CD14-positive monocyte (primary cell): ENCODE measurements around the gene PDE9A. TPM values are rescaled to one million over a fixed set of nuclear protein-coding genes. Genes with fewer than 3 reads are reported as not detected.

Experiments used
- DNase-seq, 3 donors: peaks; one replicate each; pipeline ENCODE4 v3.0.0-alpha.2; 2011 to 2022
- H2AFZ ChIP-seq: 2 replicates; pipeline ENCODE4 v1.6.0; 2012; ENCODE audit warnings: mild to moderate bottlenecking, low read depth, low read length, inconsistent platforms; ENCODE audit not compliant: insufficient read depth, poor library complexity, severe bottlenecking
- H3K27ac ChIP-seq, 2 donors: 1 replicate in 1 of 2; 2 replicates in 1 of 2; pipeline ENCODE4 v1.5.1; 2012 to 2013; ENCODE audit warnings: low read length in 2 of 2, control low read depth in 1 of 2, inconsistent platforms in 1 of 2, low read depth in 1 of 2, mild to moderate bottlenecking in 1 of 2
- H3K27me3 ChIP-seq, 2 donors: one replicate each; pipeline versions ENCODE4 v1.6.0 to v1.6.1; 2011 to 2013; ENCODE audit warnings: low read length in 2 of 2; ENCODE audit not compliant: control insufficient read depth in 2 of 2, insufficient read depth in 2 of 2
- H3K36me3 ChIP-seq, 2 donors: replicated peaks in 1 of 2; 1 replicate in 1 of 2; 2 replicates in 1 of 2; pipeline versions ENCODE4 v1.5.1 to v1.6.1; 2012 to 2013; ENCODE audit warnings: low read length in 2 of 2, control low read depth in 1 of 2, inconsistent platforms in 1 of 2, mild to moderate bottlenecking in 1 of 2; ENCODE audit not compliant: insufficient read depth in 2 of 2, control insufficient read depth in 1 of 2
- H3K4me1 ChIP-seq, 2 donors: 1 replicate in 1 of 2; 2 replicates in 1 of 2; pipeline versions ENCODE4 v1.5.1 to v1.6.1; 2012 to 2013; ENCODE audit warnings: low read length in 2 of 2, control low read depth in 1 of 2, inconsistent platforms in 1 of 2, mild to moderate bottlenecking in 1 of 2, moderate library complexity in 1 of 2; ENCODE audit not compliant: insufficient read depth in 2 of 2, control insufficient read depth in 1 of 2
- H3K4me2 ChIP-seq: replicated peaks from 2 replicates; pipeline ENCODE3; 2012; ENCODE audit warnings: low read length, moderate library complexity, mild to moderate bottlenecking; ENCODE audit not compliant: poor library complexity, severe bottlenecking; ENCODE audit errors: extremely low read depth
- H3K4me3 ChIP-seq, 3 experiments: fragments of 200-600 bp in 1 of 3; sonication (generic) in 1 of 3; replicated peaks in 1 of 3; 1 replicate in 2 of 3; 2 replicates in 1 of 3; pipeline ENCODE4 v1.5.1; 2011 to 2013; ENCODE audit warnings: low read length in 3 of 3, mild to moderate bottlenecking in 3 of 3, control low read depth in 2 of 3, low read depth in 2 of 3, inconsistent platforms in 1 of 3, moderate library complexity in 1 of 3
- H3K79me2 ChIP-seq: 2 replicates; pipeline ENCODE4 v1.6.0; 2012; ENCODE audit warnings: mild to moderate bottlenecking, control low read depth, inconsistent platforms, low read length, moderate library complexity; ENCODE audit not compliant: insufficient read depth
- H3K9ac ChIP-seq: 2 replicates; pipeline ENCODE4 v1.6.0; 2017; ENCODE audit warnings: low read length, mild to moderate bottlenecking; ENCODE audit not compliant: insufficient read depth, poor library complexity, severe bottlenecking
- H3K9me3 ChIP-seq, 2 donors: replicated peaks in 1 of 2; 1 replicate in 1 of 2; 2 replicates in 1 of 2; pipeline versions ENCODE4 v1.5.1 to v1.6.1; 2012 to 2013; ENCODE audit warnings: low read length in 2 of 2, control low read depth in 1 of 2; ENCODE audit not compliant: control insufficient read depth in 1 of 2, insufficient read depth in 1 of 2
- H4K20me1 ChIP-seq: 2 replicates; pipeline ENCODE4 v1.6.0; 2012; ENCODE audit warnings: mild to moderate bottlenecking, low read length, control low read depth, moderate library complexity; ENCODE audit not compliant: insufficient read depth
- H3K27ac Mint-ChIP-seq, 7 donors: one replicate each; pipeline ENCODE4 v1.8.0; 2020; ENCODE audit warnings: mild to moderate bottlenecking in 7 of 7, mixed read lengths in 7 of 7, moderate library complexity in 6 of 7, inconsistent platforms in 2 of 7
- H3K27me3 Mint-ChIP-seq, 3 donors: one replicate each; pipeline ENCODE4 v1.8.0; 2021 to 2022; ENCODE audit warnings: low read depth in 3 of 3, mild to moderate bottlenecking in 3 of 3, mixed read lengths in 3 of 3, moderate library complexity in 3 of 3, inconsistent platforms in 1 of 3
- H3K36me3 Mint-ChIP-seq, 2 donors: one replicate each; pipeline ENCODE4 v1.8.0; 2020; ENCODE audit warnings: mixed read lengths in 2 of 2, inconsistent platforms in 1 of 2, mild to moderate bottlenecking in 1 of 2
- H3K4me1 Mint-ChIP-seq: one replicate; pipeline ENCODE4 v1.8.0; 2020; ENCODE audit warnings: mild to moderate bottlenecking, mixed read lengths
- H3K4me3 Mint-ChIP-seq, 2 donors: one replicate each; pipeline ENCODE4 v1.8.0; 2020; ENCODE audit warnings: mild to moderate bottlenecking in 2 of 2, mixed read lengths in 2 of 2, moderate library complexity in 1 of 2
- H3K9me3 Mint-ChIP-seq, 7 donors: one replicate each; pipeline ENCODE4 v1.8.0; 2020 to 2022; ENCODE audit warnings: mixed read lengths in 7 of 7, mild to moderate bottlenecking in 6 of 7, moderate library complexity in 6 of 7, inconsistent platforms in 2 of 7
- WGBS: methylation state at CpG from one replicate; pipeline ENCODE4 v1.1.5; 2013; ENCODE audit warnings: missing lambda C conversion rate; ENCODE audit not compliant: insufficient coverage; 5-methylcytosine and 5-hydroxymethylcytosine counted together
- intact Hi-C, 2 donors: fragments of 100-400 bp; cut with micrococcal nuclease; formaldehyde crosslinking; loops; one replicate each; pipeline versions ENCODE4 v1.15.0 to v1.15.1; 2023
- polyA plus RNA-seq, 3 donors: library from polyadenylated mRNA; depleted of rRNA in 1 of 3; unstranded in 2 of 3; stranded (reverse) in 1 of 3; fragments of 300-500 nt in 2 of 3; fragments of >200 nt in 1 of 3; fragmentation: Illumina TruSeq in 2 of 3; gene quantifications; 1 replicate in 2 of 3; 2 replicates in 1 of 3; pipeline ENCODE4 v1.2.3, GENCODE V29; 2012 to 2021
- TF ChIP-seq, protein P1 (sequence below): fragments of 200-600 bp; IDR thresholded peaks from one replicate; pipeline ENCODE4 v1.8.0; 2022; ENCODE audit warnings: antibody characterized with exemption, mild to moderate bottlenecking

Gene PDE9A
- polyA plus RNA-seq, 3 donors, result 0.05 to 0.52 TPM; not detected in 1

GRCh38 chr21:42678618-42679295 lies 25.3 kb downstream of the PDE9A start:
- H3K4me3 Mint-ChIP-seq, result peak overlapping the region in 1 of 2 donors; percentile 31
- Histone ChIP-seq H4K20me1 (no peaks in the 10 kb centered on the region), H3K79me2 (no peaks in the 10 kb centered on the region), H3K4me1 (no peaks in the 10 kb centered on the region), H3K36me3 (no peaks in the 10 kb centered on the region), H3K9ac (no peak overlapping the region), H3K4me3 (no peak overlapping the region), H3K9me3 (no peaks in the 10 kb centered on the region), H3K4me2 (no peak overlapping the region), H2AFZ (no peak overlapping the region), H3K27ac (no peak overlapping the region), H3K27me3 (peaks cover 0 to 2% of the 10 kb centered on the region in 2 donors)
- H3K4me1 Mint-ChIP-seq, result peaks cover 13% of the 10 kb centered on the region
- no peaks in the 10 kb centered on the region for H3K36me3 Mint-ChIP-seq
- H3K27me3 Mint-ChIP-seq, result peaks cover 22 to 33% (median 27%) of the 10 kb centered on the region in 3 donors
- no peak overlapping the region for H3K27ac Mint-ChIP-seq
- DNase-seq, result no peak
- peaks cover 0 to 3% (median 0%) of the 10 kb centered on the region in 7 donors for H3K9me3 Mint-ChIP-seq
- intact Hi-C loops, result no loop called here
- TF ChIP-seq, protein P1, sequence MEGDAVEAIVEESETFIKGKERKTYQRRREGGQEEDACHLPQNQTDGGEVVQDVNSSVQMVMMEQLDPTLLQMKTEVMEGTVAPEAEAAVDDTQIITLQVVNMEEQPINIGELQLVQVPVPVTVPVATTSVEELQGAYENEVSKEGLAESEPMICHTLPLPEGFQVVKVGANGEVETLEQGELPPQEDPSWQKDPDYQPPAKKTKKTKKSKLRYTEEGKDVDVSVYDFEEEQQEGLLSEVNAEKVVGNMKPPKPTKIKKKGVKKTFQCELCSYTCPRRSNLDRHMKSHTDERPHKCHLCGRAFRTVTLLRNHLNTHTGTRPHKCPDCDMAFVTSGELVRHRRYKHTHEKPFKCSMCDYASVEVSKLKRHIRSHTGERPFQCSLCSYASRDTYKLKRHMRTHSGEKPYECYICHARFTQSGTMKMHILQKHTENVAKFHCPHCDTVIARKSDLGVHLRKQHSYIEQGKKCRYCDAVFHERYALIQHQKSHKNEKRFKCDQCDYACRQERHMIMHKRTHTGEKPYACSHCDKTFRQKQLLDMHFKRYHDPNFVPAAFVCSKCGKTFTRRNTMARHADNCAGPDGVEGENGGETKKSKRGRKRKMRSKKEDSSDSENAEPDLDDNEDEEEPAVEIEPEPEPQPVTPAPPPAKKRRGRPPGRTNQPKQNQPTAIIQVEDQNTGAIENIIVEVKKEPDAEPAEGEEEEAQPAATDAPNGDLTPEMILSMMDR, result no peak
- WGBS, result 76% methylated on average over 22 of the region's 23 CpGs

DNA sequence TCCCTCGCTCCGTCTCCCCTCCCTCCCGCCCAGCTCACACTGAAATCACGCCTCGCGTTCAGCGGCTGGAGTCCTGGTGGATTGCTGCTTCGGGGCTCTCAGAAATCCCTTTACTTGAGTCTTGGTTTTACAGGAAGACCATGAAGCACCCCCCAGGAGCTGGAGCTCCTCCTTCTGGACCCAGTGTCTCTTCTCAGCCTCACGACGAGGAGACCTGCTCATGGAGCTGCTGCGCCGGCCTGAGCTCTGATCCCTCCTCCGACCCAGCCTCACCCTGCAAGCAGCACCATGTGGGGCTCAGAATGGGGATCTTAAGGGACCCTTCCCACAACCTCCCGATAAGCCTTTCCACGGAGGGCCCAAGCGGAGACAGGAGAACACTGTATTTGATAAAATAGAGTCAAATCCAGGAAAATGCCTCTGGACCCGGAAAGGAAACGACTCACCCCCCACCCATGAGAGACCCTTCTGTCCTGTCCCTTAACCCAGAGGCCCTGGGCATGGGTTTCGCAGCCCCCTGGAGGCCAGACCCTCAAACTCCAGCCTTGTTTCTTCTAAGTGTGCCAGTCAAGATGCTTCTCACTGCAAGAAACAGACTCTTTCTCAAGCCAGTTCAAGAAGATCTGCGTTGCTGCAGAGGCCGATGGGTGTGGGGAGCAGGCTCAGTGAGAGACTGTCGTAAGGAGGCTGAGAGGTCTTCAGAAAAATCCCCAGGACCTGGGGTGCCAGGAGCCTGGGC lies 26.1 kb downstream of the PDE9A start:
- Histone ChIP-seq H3K36me3 (no peaks in the 10 kb centered on the region), H3K27me3 (peaks cover 0 to 5% of the 10 kb centered on the region in 2 donors), H2AFZ (no peak overlapping the region), H3K9me3 (no peaks in the 10 kb centered on the region), H3K4me2 (no peak overlapping the region), H3K79me2 (no peaks in the 10 kb centered on the region), H3K4me1 (peaks cover 3 to 7% of the 10 kb centered on the region in 2 donors), H3K4me3 (no peak overlapping the region), H3K27ac (no peak overlapping the region), H4K20me1 (no peaks in the 10 kb centered on the region), H3K9ac (no peak overlapping the region)
- TF ChIP-seq, protein P1, result no peak
- Mint-ChIP-seq H3K9me3 (peaks cover 0 to 3% (median 0%) of the 10 kb centered on the region in 7 donors), H3K27me3 (peaks cover 28 to 39% (median 31%) of the 10 kb centered on the region in 3 donors), H3K4me3 (no peak overlapping the region), H3K36me3 (no peaks in the 10 kb centered on the region), H3K27ac (no peak overlapping the region), H3K4me1 (peaks cover 20% of the 10 kb centered on the region)
- DNase-seq, result no peak
- intact Hi-C loops, result no loop called here
- 96% methylated on average over 9 of the region's 22 CpGs for WGBS
